ENCODE measurements around the gene LRRC1.

LRRC1 gene

GRCh38 chr6:53915026-53915691 lies 120.4 kb downstream of the LRRC1 start:
- intact Hi-C loops (cut with DNase I) = loop anchor here (5.0 kb wide), 1 partner anchor 68 kb away; no protein-coding TSS in a partner anchor
- no peak for DNase-seq

GRCh38 chr6:53916804-53917463 lies 122.1 kb downstream of the LRRC1 start:
- intact Hi-C loops (cut with DNase I) = loop anchor here (5.0 kb wide), 1 partner anchor 70 kb away; no protein-coding TSS in a partner anchor
- DNase-seq = peak in 2 of 10 donors; percentile 17 to 38

DNA sequence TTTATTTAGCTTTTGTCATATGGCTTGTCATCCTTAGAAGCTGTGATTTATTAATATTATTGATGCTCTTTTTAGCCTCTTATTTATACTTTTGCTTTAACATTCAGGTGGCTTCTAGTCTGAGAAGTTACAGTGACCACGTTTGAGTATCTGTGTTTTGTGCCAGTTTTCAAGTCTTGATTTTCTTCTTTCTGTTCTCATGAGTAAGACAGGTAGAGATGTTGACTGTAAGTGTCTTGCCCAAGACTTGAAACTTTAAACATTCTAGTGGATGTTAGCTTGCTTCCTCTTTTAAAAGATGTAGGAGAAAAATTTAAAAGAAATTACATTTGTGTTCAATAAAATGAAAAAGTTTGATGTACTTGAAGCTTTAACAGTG lies 122.6 kb downstream of the LRRC1 start:
- intact Hi-C loops (cut with DNase I) = loop anchor here (5.0 kb wide), 1 partner anchor 70 kb away; no protein-coding TSS in a partner anchor
- no peak for DNase-seq

GRCh38 chr6:53918854-53919510 lies 124.2 kb downstream of the LRRC1 start:
- intact Hi-C loops (cut with DNase I) = loop anchor here (5.0 kb wide), 1 partner anchor 72 kb away; no protein-coding TSS in a partner anchor
- DNase-seq = no peak

DNA sequence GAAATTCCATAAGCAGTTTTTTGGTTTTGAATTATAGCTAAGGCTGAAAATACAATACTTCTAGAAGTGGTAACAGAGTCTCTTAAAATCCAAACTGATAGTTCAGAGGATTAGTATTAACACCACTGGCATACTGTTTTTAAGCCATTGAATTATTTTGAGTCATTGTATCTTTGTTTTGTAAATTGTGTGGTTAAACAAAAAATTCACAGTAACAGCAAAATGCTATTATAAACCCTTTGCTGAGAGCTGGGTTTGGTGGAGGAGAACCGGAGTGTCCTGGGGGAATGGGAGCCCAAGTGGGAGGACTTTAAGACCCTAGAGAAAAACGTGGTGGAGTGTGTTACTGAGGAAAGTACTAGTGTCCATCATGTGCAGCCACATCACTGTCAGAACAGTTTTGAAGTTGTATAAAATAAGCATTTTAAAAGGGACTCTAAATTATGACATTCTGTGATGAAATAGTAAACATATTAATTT lies 125.1 kb downstream of the LRRC1 start:
- DNase-seq = no peak
- intact Hi-C loops (cut with DNase I) = loop anchor here (5.0 kb wide), 1 partner anchor 73 kb away; no protein-coding TSS in a partner anchor

DNA sequence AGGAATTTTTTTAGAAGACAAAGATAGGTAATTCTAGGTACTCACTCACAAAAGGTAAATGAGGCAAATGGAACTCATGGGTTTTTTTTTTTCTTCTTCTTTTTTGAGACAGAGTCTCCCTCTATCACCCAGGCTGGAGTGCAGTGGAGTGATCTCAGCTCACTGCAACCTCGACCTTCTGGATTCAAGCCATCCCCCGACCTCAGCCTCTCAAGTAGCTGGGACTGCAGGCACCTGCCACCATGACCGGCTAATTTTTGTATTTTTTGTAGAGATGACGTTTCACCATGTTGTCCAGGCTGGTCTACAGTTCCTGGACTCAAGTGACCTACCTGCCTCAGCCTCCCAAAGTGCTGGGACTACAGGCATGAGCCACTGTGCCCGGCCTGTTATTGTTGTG lies 126.1 kb downstream of the LRRC1 start:
- intact Hi-C loops (cut with DNase I) = no loop called here
- DNase-seq = no peak

GRCh38 chr6:53921639-53922038 lies 126.8 kb downstream of the LRRC1 start:
- no peak for DNase-seq
- intact Hi-C loops (cut with DNase I) = no loop called here

DNA sequence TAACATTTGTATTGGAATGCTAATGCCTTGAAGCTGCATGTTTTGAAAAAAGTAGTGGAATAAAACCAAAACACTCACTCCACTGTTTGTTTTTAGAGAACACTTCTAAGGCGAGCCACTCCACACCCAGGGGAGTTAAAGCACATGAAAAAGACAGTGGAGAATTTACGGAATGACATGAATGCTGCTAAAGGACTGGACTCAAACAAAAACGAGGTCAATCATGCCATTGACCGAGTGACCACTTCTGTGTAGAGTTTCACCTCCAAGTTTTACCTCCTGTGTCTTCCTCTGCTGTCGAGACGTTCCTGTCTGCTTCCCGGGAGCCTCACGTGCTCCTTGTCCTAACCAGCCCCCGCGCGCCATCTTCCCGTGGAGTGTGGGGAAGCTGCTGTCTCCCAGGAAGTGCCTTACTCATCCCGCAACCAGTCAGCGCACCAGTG lies 127.8 kb downstream of the LRRC1 start:
- intact Hi-C loops (cut with DNase I) = no loop called here

GRCh38 chr6:53924277-53924676 lies 129.5 kb downstream of the LRRC1 start:
- intact Hi-C loops (cut with DNase I) = no loop called here

More for the DNA sequence above, 127.8 kb downstream of the LRRC1 start:
- peak in 1 of 10 donors; percentile 65 for DNase-seq

GRCh38 chr6:53924821-53925422 lies 130.1 kb downstream of the LRRC1 start:
- intact Hi-C loops (cut with DNase I) = no loop called here
- DNase-seq = no peak

More at GRCh38 chr6:53924277-53924676, 129.5 kb downstream of the LRRC1 start:
- DNase-seq = no peak

- DNase-seq = no peak
- intact Hi-C loops (cut with DNase I) = no loop called here
Observed at GRCh38 chr6:53925891-53926290, 131.1 kb downstream of the LRRC1 start.

- DNase-seq = no peak
- intact Hi-C loops (cut with DNase I) = no loop called here
Observed at GRCh38 chr6:53926505-53926904, 131.7 kb downstream of the LRRC1 start.

DNA sequence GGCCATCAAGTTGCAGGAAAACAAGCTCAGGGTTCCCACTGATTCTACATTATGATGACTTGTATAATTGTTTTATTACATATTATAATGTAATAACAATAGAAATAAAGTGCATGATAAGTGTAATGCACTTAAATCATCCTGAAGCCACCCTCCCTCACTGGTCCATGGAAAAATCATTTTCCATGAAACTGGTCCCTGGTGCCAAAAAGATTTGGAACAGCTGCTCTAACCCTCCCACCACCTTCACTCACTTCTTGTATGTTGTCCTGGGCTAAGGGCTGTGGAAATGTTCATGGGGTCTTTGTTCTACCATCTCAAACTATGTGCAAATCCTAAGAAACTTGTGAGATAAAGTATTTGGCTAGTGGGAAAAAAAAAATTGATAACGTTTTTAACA lies 133.8 kb downstream of the LRRC1 start:
- intact Hi-C loops (cut with DNase I) = no loop called here
- no peak for DNase-seq

GRCh38 chr6:53929041-53929820 lies 134.4 kb downstream of the LRRC1 start:
- intact Hi-C loops (cut with DNase I) = no loop called here
- DNase-seq = no peak

- no peak for DNase-seq
- intact Hi-C loops (cut with DNase I) = no loop called here
Observed at GRCh38 chr6:53929821-53930120, 135.0 kb downstream of the LRRC1 start.

DNA sequence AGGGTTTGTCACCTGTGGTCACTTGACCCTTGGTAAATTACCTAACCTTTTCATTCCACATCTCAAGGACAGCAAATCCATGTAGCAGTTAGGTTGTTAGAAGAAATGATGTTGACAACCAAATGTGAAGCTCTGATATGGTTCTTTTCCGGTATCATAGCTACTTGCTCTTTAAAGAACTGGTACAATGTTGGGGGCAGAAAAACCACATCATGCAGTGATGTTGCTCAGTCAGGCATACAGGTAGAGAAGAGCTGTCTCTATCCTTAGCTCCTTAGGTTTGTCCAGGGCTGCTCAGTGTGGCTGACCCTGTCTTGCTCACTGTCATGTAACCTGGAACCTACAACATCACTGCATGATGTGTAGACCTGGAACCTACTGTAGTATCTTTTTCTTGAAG lies 135.5 kb downstream of the LRRC1 start:
- intact Hi-C loops (cut with DNase I) = no loop called here
- no peak for DNase-seq

- no peak for DNase-seq
- intact Hi-C loops (cut with DNase I) = no loop called here
Observed at GRCh38 chr6:53931086-53931485, 136.3 kb downstream of the LRRC1 start.

DNA sequence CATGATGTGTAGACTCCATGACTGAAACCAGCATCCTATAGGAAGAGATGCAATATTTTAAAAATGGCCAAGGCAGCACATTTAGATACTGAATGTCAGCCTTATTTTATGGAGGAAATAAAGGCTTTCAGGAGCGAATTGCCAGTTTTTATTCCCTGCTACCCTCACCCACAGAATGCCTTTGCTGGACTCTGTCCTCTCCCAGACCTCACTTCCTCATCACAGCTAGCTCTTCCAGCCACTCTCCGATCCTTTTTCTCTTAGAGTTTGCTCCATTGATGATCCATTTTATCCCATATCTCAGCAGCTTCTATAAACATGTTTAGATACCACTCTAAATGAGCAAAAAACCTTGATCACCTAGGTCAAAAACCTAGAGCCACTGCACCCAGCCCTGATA lies 137.7 kb downstream of the LRRC1 start:
- no peak for DNase-seq
- intact Hi-C loops (cut with DNase I) = no loop called here

DNA sequence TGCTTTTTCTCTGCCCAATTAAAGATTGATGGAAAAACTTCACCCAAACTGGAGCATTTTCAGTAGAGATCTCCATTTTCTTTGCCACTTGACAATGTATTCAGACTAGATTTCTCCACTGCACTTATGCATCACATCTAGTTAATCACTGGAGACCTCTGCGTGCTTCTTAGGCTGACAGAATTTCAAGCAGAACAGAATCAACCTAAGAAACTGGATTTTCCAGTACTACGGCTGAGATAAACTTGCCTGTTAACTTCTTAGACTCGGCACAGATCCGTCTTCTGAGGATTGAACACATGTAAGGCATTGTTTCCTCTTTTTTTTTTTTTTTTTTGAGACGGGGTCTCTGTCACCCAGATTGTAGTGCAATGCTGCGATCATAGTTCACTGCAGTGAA lies 139.2 kb downstream of the LRRC1 start:
- intact Hi-C loops (cut with DNase I) = no loop called here
- no peak for DNase-seq

DNA sequence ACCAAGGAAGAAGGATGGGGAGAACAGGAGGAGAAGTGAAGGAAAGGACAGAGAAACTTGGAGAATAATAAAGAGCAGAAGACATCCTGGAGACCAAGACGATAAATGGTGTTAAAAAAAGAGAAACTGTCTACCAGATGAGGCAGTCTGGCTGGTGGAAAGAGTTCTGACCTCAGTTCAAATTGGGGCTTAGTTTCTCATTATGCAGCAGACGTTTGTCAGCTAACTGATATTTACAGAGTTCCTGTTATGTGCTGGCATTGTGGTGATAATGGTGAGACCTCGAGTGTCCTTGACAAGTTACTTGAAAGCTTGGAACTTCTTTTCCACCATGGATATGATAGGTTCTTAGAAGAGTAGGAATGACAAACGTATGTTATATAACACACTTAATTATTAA lies 142.7 kb downstream of the LRRC1 start:
- intact Hi-C loops (cut with DNase I) = no loop called here
- DNase-seq = no peak

Data from posterior cingulate gyrus (tissue), 11 donors.